GM10248 (cell line): ENCODE data around the gene UBE4B.

ENCODE experiments used
- CTCF ChIA-PET: fragments of 300-600 bp; sonication (Branson Sonifier 250); formaldehyde crosslinking; extraction: SDS; loops from one replicate; lab custom pipeline; 2021; ENCODE audit warnings: antibody characterized with exemption; lab: Yijun Ruan, JAX
- POLR2A ChIA-PET: fragments of 350-650 bp; sonication (Branson Sonifier 250); formaldehyde crosslinking; extraction: SDS; loops from one replicate; lab custom pipeline; 2020; ENCODE audit warnings: antibody characterized with exemption; lab: Yijun Ruan, JAX
- DNase-seq: peaks from one replicate; pipeline ENCODE4 v3.0.0; 2012; ENCODE audit errors: extremely low spot score
- TF ChIP-seq, protein P1 (sequence below): IDR thresholded peaks from 2 replicates; pipeline ENCODE4 v1.5.1; 2012; ENCODE audit warnings: mild to moderate bottlenecking, low read depth; ENCODE audit errors: extremely low read depth, missing control alignments, control extremely low read depth

The UBE4B gene

DNA sequence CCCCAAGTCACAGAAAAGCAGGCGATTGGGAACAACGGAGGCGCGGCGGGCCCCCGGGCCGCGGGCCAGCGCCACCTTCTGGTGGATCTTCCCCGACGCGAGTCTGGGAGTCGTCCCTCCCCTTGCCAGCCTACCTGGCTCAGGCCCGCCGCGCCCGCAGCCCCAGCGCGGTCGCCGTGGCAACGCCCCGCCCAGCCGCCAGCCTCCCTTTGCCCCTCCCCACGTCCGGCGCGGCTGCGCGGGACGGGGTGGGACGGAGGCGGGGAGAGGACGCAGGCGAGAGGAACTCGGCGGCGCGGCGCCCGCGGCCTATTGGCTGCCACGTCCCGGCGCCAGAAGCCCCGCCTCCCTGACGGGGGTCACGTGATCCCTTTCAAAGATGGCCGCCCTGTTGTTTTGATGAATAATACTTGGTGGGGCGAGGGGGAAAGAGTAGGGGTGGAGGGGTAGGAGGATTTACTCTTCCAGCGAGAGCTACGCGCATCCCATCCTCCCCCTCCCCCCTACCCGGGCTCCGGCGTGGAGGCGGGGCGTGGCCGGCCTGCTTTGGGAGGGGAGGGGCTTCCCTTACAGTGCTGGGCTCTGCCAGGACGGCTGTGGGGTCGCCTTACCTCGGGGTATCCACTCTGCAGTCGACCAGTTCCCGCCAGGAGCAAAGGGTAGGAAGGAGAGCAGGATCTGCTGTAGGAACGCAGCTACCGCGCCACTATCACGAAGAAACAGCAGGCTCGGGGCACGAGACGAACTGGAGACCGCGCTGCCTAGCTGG is at the start of gene UBE4B:
Gene UBE4B (plus strand): TSS at position 369 of the 769 bp plus-strand sequence. CDS start 713 bp downstream, outside the sequence.
- ChIA-PET CTCF (interaction anchor here (1.0 to 2.1 kb wide), 5 partner anchors 10 to 155 kb away, joined by 3 to 4 read pairs (median 4); no protein-coding TSS in a partner anchor), POLR2A (no interaction called here)
- peak; percentile 99 for DNase-seq
- TF ChIP-seq, protein P1, sequence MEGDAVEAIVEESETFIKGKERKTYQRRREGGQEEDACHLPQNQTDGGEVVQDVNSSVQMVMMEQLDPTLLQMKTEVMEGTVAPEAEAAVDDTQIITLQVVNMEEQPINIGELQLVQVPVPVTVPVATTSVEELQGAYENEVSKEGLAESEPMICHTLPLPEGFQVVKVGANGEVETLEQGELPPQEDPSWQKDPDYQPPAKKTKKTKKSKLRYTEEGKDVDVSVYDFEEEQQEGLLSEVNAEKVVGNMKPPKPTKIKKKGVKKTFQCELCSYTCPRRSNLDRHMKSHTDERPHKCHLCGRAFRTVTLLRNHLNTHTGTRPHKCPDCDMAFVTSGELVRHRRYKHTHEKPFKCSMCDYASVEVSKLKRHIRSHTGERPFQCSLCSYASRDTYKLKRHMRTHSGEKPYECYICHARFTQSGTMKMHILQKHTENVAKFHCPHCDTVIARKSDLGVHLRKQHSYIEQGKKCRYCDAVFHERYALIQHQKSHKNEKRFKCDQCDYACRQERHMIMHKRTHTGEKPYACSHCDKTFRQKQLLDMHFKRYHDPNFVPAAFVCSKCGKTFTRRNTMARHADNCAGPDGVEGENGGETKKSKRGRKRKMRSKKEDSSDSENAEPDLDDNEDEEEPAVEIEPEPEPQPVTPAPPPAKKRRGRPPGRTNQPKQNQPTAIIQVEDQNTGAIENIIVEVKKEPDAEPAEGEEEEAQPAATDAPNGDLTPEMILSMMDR = peak; percentile 85

DNA sequence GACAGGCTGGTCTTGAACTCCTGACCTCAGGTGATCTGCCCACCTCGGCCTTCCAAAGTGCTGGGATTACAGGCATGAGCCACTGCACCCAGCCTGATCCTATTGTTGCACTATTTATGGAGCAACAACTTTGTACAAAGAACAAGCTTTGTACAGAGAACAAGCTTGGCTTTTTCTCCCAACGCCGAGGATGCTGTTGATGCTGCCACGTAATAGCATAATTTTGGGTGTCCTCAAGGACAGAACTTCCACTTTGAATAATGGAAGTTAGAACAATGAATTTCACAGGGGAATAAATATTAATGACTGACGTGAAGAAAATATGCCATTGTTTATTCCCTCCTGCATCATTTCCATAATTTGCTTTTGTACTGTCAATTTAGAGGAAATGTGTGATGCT is 48.5 kb upstream of the UBE4B start:
- POLR2A ChIA-PET = no interaction called here
- no peak for DNase-seq
- CTCF ChIA-PET = no interaction called here
- TF ChIP-seq, protein P1 = no peak

DNA sequence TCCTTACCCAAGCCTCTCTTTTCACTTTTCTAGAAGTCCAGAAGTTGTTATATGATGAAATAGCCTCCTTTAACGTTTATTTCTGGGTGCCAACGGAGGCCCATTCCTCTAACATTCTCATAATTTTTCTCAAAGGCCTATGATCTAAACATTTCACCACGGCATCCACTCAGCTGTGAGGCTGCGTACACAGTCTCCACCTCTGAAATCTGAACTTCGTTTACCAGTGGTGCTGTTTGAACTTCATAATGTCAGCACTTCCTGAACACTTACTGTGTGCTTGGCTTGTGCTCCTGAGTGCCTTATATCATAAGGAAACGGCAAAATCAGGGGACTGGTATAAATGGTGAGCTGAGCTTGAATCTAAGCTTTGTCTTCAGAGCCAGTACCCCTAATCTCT is 47.8 kb upstream of the UBE4B start:
- ChIA-PET POLR2A (no interaction called here), CTCF (no interaction called here)
- DNase-seq = no peak
- TF ChIP-seq, protein P1 = no peak

DNA sequence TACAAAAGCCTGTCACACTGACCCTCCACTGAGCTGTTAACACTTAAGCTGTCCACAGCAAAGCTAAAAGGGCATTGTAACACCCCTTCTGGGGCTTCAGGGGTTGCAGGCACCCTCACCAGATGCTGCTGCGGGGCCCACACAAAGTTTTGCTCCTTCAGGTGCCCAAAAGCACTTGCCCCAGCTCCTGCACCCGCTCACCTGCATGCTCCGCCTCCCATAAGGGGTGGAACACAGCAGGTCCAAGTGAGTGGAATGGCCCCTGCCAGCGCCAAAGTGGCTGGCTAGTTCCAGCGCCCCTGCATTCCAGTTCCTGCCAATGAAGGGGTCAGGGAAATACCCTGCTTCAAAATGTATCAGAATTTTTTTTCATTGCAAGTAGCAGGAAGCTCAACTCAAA is 43.0 kb upstream of the UBE4B start:
- POLR2A ChIA-PET = no interaction called here
- TF ChIP-seq, protein P1 = no peak
- no peak for DNase-seq
- CTCF ChIA-PET = interaction anchor here (1.4 to 2.0 kb wide), 5 partner anchors 10 to 46 kb away, joined by 3 to 7 read pairs (median 5); partner anchors contain the start of genes LZIC and NMNAT1

DNA sequence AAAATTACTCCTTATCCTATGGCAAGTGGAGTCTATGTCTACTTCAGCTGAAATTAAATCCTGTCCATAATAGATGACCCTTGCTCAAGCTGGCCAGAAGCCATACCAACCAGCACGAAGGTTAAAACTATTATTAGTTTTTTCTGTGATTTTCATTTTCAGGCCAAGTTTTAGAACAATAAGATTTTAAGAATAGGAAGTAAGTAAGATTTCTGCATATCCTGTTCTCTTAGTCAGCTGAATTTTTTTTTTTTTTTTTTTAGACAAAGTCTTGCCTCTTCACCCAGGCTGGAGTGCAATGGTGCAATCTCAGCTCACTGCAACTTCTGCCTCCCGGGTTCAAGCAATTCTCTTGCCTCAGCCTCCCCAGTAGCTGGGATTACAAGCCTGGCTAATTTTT is 41.8 kb upstream of the UBE4B start:
- CTCF ChIA-PET = interaction anchor here (1.0 to 2.0 kb wide), 6 partner anchors 11 to 206 kb away, joined by 3 to 7 read pairs (median 4); partner anchors contain the start of genes LZIC and NMNAT1
- POLR2A ChIA-PET = no interaction called here
- TF ChIP-seq, protein P1 = no peak
- no peak for DNase-seq

DNA sequence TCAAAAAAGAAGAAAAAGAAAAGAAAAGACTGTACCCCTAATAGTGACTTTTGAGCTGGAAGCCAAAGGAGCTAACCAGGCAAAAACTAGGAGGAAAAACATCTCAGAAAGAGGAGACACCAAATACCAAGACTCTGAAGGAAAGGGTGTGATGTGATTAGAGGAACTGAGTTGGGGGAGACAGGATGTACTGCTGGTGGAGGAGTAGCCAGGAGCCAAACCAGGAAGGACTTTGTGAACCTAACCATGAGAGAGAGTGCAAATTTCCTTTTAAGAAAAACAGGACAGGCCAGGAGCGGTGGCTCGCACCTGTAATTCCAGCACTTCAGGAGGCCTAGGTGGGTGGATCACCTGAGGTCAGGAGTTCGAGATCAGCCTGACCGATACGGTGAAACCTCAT is 39.8 kb upstream of the UBE4B start:
- POLR2A ChIA-PET = interaction anchor here (0.6 kb wide), 1 partner anchor 218 kb away, joined by 3 read pairs; no protein-coding TSS in a partner anchor
- CTCF ChIA-PET = interaction anchor here (1.4 kb wide), 3 partner anchors 18 to 217 kb away, joined by 3 read pairs; partner anchors contain the start of gene KIF1B
- DNase-seq = no peak
- TF ChIP-seq, protein P1 = no peak
